ENCODE data around the gene LRP6. TPM values are rescaled to one million over a fixed set of nuclear protein-coding genes. Genes with fewer than 3 reads are reported as not detected.

LRP6 gene
- total and polyA plus RNA-seq, 10 of the 15 experiments (the other 5 are each of a cell fraction or from before 2014, with no cell fraction given) = 1.5 to 14.9 (median 6.1) TPM

- Histone ChIP-seq H3K4me3 (no peak overlapping the region), H3K27ac (ENCODE audit: control insufficient read depth, insufficient read depth) (no peak overlapping the region), H3K79me2 (ENCODE audit: control insufficient read depth, insufficient read depth, low read length) (no peaks in the 10 kb centered on the region), H3K9ac (ENCODE audit: control insufficient read depth, insufficient read depth, low read length) (no peak overlapping the region), H2AFZ (ENCODE audit: control insufficient read depth, low read depth, low read length) (no peak overlapping the region), H3K9me3 (replicated peaks; ENCODE audit: control insufficient read depth, insufficient read depth, low read length) (no peaks in the 10 kb centered on the region), H3K36me3 (ENCODE audit: control insufficient read depth in 2 of 2, insufficient read depth in 2 of 2, low read length in 1 of 2) (no peaks in the 10 kb centered on the region), H3K4me2 (ENCODE audit: control insufficient read depth, insufficient read depth) (no peak overlapping the region), H3K4me1 (ENCODE audit: control insufficient read depth, insufficient read depth, low read length) (peaks cover 3% of the 10 kb centered on the region), H4K20me1 (ENCODE audit: control insufficient read depth, insufficient read depth) (no peaks in the 10 kb centered on the region), H3K27me3 (replicated peaks in 1 of 2; ENCODE audit: control insufficient read depth in 2 of 2, insufficient read depth in 2 of 2, low read length in 1 of 2) (no peaks in the 10 kb centered on the region)
- no peak for ATAC-seq
- ChIA-PET RAD21 (ENCODE audit: unreplicated experiment) (no interaction called here), SMC1A (ENCODE audit: uncharacterized antibody, unreplicated experiment) (no interaction called here), POLR2A (interaction anchor here (0.5 kb wide), 1 partner anchor 104 kb away, joined by 3 read pairs; no protein-coding TSS in a partner anchor), CTCF (no interaction called here)
- 48% methylated on average over 3 of the region's 3 CpGs for WGBS (ENCODE audit: insufficient coverage, insufficient replicate concordance, low lambda C conversion rate, missing lambda C conversion rate)
- in situ Hi-C loops (cut with MboI) (no loop called here), intact Hi-C loops (cut with micrococcal nuclease; ENCODE audit: unreplicated experiment) (loop anchor here (5.0 kb wide), 1 partner anchor 58 kb away; the partner anchor contains the start of gene LRP6)
- no TSS peak for BruUV-seq (replicated peaks)
- DNase-seq (ENCODE audit: low read depth, low spot score) = no peak
- TF ChIP-seq SMAD1 (IDR thresholded peaks at IDR 0.05; ENCODE audit: low read depth, partially characterized antibody) (no peak), TARDBP (IDR thresholded peaks at IDR 0.05; ENCODE audit: borderline replicate concordance) (no peak), SMARCA5 (IDR thresholded peaks at IDR 0.05) (no peak), POLR2AphosphoS2 (IDR thresholded peaks at IDR 0.05; ENCODE audit: low read depth, low read length) (no peak), SREBF1 (IDR thresholded peaks at IDR 0.05; ENCODE audit: low read length) (no peak), TAF1 (IDR thresholded peaks at IDR 0.05; ENCODE audit: borderline replicate concordance, low read depth, low read length) (no peak), ZBTB40 (IDR thresholded peaks at IDR 0.05; ENCODE audit: borderline replicate concordance) (no peak), CREM (IDR thresholded peaks at IDR 0.05; ENCODE audit: low read depth) (no peak), ZNF217 (IDR thresholded peaks at IDR 0.05) (no peak), ZSCAN29 (IDR thresholded peaks at IDR 0.05) (no peak), IRF4 (IDR thresholded peaks at IDR 0.05; ENCODE audit: low read depth, low read length) (no peak), CEBPZ (IDR thresholded peaks at IDR 0.05; ENCODE audit: low read depth, low read length) (no peak)
- no peak for FAIRE-seq
These were observed 57.2 kb downstream of the LRP6 start for GRCh38 chr12:12209675-12210074.

Measured in GM12878 (cell line).